ENCODE measurements around the gene MRPL49. TPM values are rescaled to one million over a fixed set of nuclear protein-coding genes. Genes with fewer than 3 reads are reported as not detected.

Gene MRPL49
- total RNA-seq, 1 experiment from 2014 or later: 73.4 TPM

- no peak overlapping the region for H2AFZ ChIP-seq (ENCODE audit: low read length)
- H4K91ac ChIP-seq (ENCODE audit: insufficient read length, low read depth, low read length): no peak overlapping the region
- no CpG with 5 or more reads among the region's 4 CpGs for WGBS (ENCODE audit: extremely low coverage, insufficient read length, low lambda C conversion rate)
- no peak overlapping the region for H2BK15ac ChIP-seq (ENCODE audit: low read depth, low read length)
- H3K56ac ChIP-seq (ENCODE audit: insufficient read length, low read depth, low read length): no peak overlapping the region
- H3K27ac ChIP-seq (ENCODE audit: insufficient read length, low read depth, low read length): no peak overlapping the region
- H3K27me3 ChIP-seq (ENCODE audit: insufficient read depth, low read length): no peaks in the 10 kb centered on the region
- H3K23me2 ChIP-seq (ENCODE audit: insufficient read length, low read depth, low read length, poor library complexity, severe bottlenecking): no peaks in the 10 kb centered on the region
- no peak overlapping the region for H2AK5ac ChIP-seq (ENCODE audit: insufficient read length, low read length)
- no peaks in the 10 kb centered on the region for H4K20me1 ChIP-seq (ENCODE audit: control insufficient read depth, insufficient read depth, insufficient read length)
- H2BK20ac ChIP-seq (ENCODE audit: low read depth, low read length, poor library complexity, severe bottlenecking): no peak overlapping the region
- no peak overlapping the region for H3K14ac ChIP-seq (ENCODE audit: insufficient read depth, low read length)
- H3K18ac ChIP-seq (ENCODE audit: insufficient read length, low read depth, low read length): no peak overlapping the region
- no peak for DNase-seq
- Mint-ChIP-seq H3K4me1 (peaks cover 8 to 10% of the 10 kb centered on the region in 2 experiments), H3K4me3 (peak overlapping the region in 1 of 2 experiments; percentile 46; a peak in 1 of 5 replicates), H3K9me3 (no peaks in the 10 kb centered on the region), H3K27me3 (ENCODE audit: low read depth) (no peaks in the 10 kb centered on the region), H3K36me3 (ENCODE audit: insufficient read depth in 1 of 3, low read depth in 3 of 3) (peaks cover 42 to 67% (median 65%) of the 10 kb centered on the region in 3 experiments), H3K27ac (no peak overlapping the region)
- H3K79me1 ChIP-seq (ENCODE audit: insufficient read depth, low read depth, low read length, poor library complexity, severe bottlenecking): peaks cover 13% of the 10 kb centered on the region
- H3K79me2 ChIP-seq (ENCODE audit: insufficient read depth, low read length): no peaks in the 10 kb centered on the region
- no peak overlapping the region for H4K8ac ChIP-seq (replicated peaks; ENCODE audit: insufficient read length, low read depth, low read length)
- H3K9ac ChIP-seq (ENCODE audit: extremely low read depth, insufficient read length, low read length): no peak overlapping the region
- no peak overlapping the region for H3K4ac ChIP-seq (ENCODE audit: low read depth, low read length)
- H2BK12ac ChIP-seq (ENCODE audit: insufficient read length, low read depth, low read length): no peak overlapping the region
- H3K23ac ChIP-seq (ENCODE audit: insufficient read length, low read depth, low read length): no peak overlapping the region
- H2BK5ac ChIP-seq (ENCODE audit: insufficient read length, low read length): no peak overlapping the region
- no peak overlapping the region for H4K5ac ChIP-seq (ENCODE audit: insufficient read length, low read depth, low read length)
- H2BK120ac ChIP-seq (ENCODE audit: low read depth, low read length, poor library complexity, severe bottlenecking): no peak overlapping the region
- H3T11ph ChIP-seq (ENCODE audit: low read length): no peak overlapping the region
- H3K4me1 ChIP-seq (ENCODE audit: insufficient read depth, low read length): no peaks in the 10 kb centered on the region
- no peaks in the 10 kb centered on the region for H3K9me3 ChIP-seq (ENCODE audit: control insufficient read depth, low read depth, low read length)
- H3K4me2 ChIP-seq (ENCODE audit: insufficient read depth, insufficient read length, low read length): no peak overlapping the region
- TF ChIP-seq, protein P1, sequence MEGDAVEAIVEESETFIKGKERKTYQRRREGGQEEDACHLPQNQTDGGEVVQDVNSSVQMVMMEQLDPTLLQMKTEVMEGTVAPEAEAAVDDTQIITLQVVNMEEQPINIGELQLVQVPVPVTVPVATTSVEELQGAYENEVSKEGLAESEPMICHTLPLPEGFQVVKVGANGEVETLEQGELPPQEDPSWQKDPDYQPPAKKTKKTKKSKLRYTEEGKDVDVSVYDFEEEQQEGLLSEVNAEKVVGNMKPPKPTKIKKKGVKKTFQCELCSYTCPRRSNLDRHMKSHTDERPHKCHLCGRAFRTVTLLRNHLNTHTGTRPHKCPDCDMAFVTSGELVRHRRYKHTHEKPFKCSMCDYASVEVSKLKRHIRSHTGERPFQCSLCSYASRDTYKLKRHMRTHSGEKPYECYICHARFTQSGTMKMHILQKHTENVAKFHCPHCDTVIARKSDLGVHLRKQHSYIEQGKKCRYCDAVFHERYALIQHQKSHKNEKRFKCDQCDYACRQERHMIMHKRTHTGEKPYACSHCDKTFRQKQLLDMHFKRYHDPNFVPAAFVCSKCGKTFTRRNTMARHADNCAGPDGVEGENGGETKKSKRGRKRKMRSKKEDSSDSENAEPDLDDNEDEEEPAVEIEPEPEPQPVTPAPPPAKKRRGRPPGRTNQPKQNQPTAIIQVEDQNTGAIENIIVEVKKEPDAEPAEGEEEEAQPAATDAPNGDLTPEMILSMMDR (conservative IDR thresholded peaks at IDR 0.05): no peak
Measured at GRCh38 chr11:65077451-65077850, 44.7 kb upstream of the MRPL49 start.
